ENCODE results near the gene CPNE6. TPM values are rescaled to one million over a fixed set of nuclear protein-coding genes. Genes with fewer than 3 reads are reported as not detected.

The CPNE6 gene
- polyA plus RNA-seq, 1 of the 3 experiments (the other 2 are of a cell fraction): not detected

GRCh38 chr14:24070285-24071143 lies 848 bp upstream of the CPNE6 start:
- Histone ChIP-seq H3K27me3 (ENCODE audit: insufficient read depth) (no peaks in the 10 kb centered on the region; the same call in 1 of the 2 replicates), H3K79me2 (ENCODE audit: insufficient read depth) (no peaks in the 10 kb centered on the region), H3F3A (replicated peaks; ENCODE audit: insufficient read depth) (no peaks in the 10 kb centered on the region), H4K20me1 (ENCODE audit: insufficient read depth) (no peaks in the 10 kb centered on the region), H2AFZ (ENCODE audit: low read depth) (no peak overlapping the region), H3K9me2 (no peaks in the 10 kb centered on the region), H3K4me1 (ENCODE audit: control insufficient read depth in 1 of 2, insufficient read depth in 2 of 2, low read depth in 1 of 2, low read length in 1 of 2) (no peaks in the 10 kb centered on the region; a peak in 1 of 4 replicates), H3K4me3 (ENCODE audit: low read depth in 2 of 2, low read length in 1 of 2) (no peak overlapping the region), H3K4me2 (no peak overlapping the region), H3K9ac (no peak overlapping the region), H3K36me3 (replicated peaks in 1 of 2; ENCODE audit: control insufficient read depth in 1 of 2, insufficient read depth in 2 of 2, low read length in 1 of 2) (no peaks in the 10 kb centered on the region), H3K9me3 (no peaks in the 10 kb centered on the region), H3K27ac (ENCODE audit: low read depth in 2 of 2, low read length in 1 of 2) (no peak overlapping the region)
- TF ChIP-seq GABPA (IDR thresholded peaks at IDR 0.05; ENCODE audit: low read depth) (no peak), SIN3A (IDR thresholded peaks at IDR 0.05; ENCODE audit: borderline replicate concordance, low read depth, low read length) (no peak), CHD2 (IDR thresholded peaks at IDR 0.05; ENCODE audit: low read length, partially characterized antibody) (no peak), EP300 (IDR thresholded peaks at IDR 0.05; ENCODE audit: borderline replicate concordance in 1 of 2, low read depth in 1 of 2, low read length in 1 of 2) (no peak), FOXJ3 (CRISPR knock-in tag; IDR thresholded peaks at IDR 0.05) (no peak), TEAD4 (IDR thresholded peaks at IDR 0.05; ENCODE audit: borderline replicate concordance, insufficient read depth) (no peak)
- ChIA-PET CTCF (interaction anchor here (0.9 to 42.8 kb wide), 5 partner anchors 10 to 90 kb away, joined by 3 to 1159 read pairs (median 18); partner anchors contain the start of genes IRF9 and PCK2), POLR2A (interaction anchor here (1.2 to 2.0 kb wide), 2 partner anchors 9 to 11 kb away, joined by 3 to 6 read pairs; no protein-coding TSS in a partner anchor)
- WGBS (ENCODE audit: low lambda C conversion rate): 77% methylated on average over 10 of the region's 10 CpGs
- DNase-seq: no peak

DNA sequence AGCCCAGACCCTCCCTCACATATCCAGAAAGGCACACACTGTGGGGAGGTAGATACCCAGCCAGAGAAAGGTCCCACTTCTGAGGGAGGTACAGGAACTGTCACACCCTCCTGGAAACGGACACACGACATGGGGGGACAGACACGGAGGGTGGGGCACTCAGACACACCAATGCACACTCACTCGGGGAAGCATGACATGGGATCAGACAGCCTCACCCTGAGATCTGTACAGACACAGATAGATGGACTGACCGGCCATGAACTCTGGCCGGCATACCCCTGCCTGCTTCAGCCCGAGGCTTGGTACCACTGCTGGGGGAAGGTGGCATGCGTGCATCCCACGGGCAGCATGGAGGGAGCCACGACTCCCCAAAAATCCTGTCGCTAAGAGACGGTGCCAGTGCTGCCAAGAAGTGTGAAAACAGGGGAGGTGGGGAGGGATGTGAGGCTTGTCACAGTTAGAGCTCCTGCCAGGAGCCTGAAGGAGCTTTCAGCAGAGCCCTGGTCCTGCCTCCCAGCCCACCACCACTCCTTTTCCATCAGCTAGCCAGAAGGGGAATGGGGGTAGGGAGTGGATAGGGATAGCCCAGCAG lies 571 bp downstream of the CPNE6 start:
- H3K9me3 ChIP-seq: no peaks in the 10 kb centered on the region
- H3K9me2 ChIP-seq: no peaks in the 10 kb centered on the region
- no peaks in the 10 kb centered on the region for H3K36me3 ChIP-seq (replicated peaks in 1 of 2; ENCODE audit: control insufficient read depth in 1 of 2, insufficient read depth in 2 of 2, low read length in 1 of 2)
- H3K27ac ChIP-seq (ENCODE audit: low read depth in 2 of 2, low read length in 1 of 2): no peak overlapping the region
- 48% methylated on average over 4 of the region's 12 CpGs for WGBS (ENCODE audit: low lambda C conversion rate)
- no peaks in the 10 kb centered on the region; a peak in 1 of 4 replicates for H3K4me1 ChIP-seq (ENCODE audit: control insufficient read depth in 1 of 2, insufficient read depth in 2 of 2, low read depth in 1 of 2, low read length in 1 of 2)
- H2AFZ ChIP-seq (ENCODE audit: low read depth): no peak overlapping the region
- POLR2A ChIA-PET: no interaction called here
- no peak overlapping the region for H3K4me2 ChIP-seq
- H3F3A ChIP-seq (replicated peaks; ENCODE audit: insufficient read depth): no peaks in the 10 kb centered on the region
- no peak for DNase-seq
- CTCF ChIA-PET: interaction anchor here (1.4 to 42.8 kb wide), 4 partner anchors 9 to 89 kb away, joined by 4 to 1159 read pairs (median 151); partner anchors contain the start of genes IRF9 and PCK2
- no peak overlapping the region for H3K4me3 ChIP-seq (ENCODE audit: low read depth in 2 of 2, low read length in 1 of 2)
- no peak overlapping the region for H3K9ac ChIP-seq
- TF ChIP-seq FOSL2 (IDR thresholded peaks at IDR 0.05; ENCODE audit: borderline replicate concordance, low read depth) (no peak), MEF2A (IDR thresholded peaks at IDR 0.05; ENCODE audit: borderline replicate concordance, low read depth) (no peak), JUND (IDR thresholded peaks at IDR 0.05) (no peak), NFIC (IDR thresholded peaks at IDR 0.05; ENCODE audit: borderline replicate concordance) (no peak), TAF1 (IDR thresholded peaks at IDR 0.05; ENCODE audit: borderline replicate concordance, low read depth, low read length) (no peak), MXI1 (IDR thresholded peaks at IDR 0.05; ENCODE audit: low read depth, low read length) (no peak), EP300 (IDR thresholded peaks at IDR 0.05; ENCODE audit: borderline replicate concordance in 1 of 2, low read depth in 1 of 2, low read length in 1 of 2) (no peak)
- TF ChIP-seq, protein P1, sequence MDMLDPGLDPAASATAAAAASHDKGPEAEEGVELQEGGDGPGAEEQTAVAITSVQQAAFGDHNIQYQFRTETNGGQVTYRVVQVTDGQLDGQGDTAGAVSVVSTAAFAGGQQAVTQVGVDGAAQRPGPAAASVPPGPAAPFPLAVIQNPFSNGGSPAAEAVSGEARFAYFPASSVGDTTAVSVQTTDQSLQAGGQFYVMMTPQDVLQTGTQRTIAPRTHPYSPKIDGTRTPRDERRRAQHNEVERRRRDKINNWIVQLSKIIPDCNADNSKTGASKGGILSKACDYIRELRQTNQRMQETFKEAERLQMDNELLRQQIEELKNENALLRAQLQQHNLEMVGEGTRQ (IDR thresholded peaks at IDR 0.05; ENCODE audit: borderline replicate concordance, low read depth, low read length): no peak
- no peaks in the 10 kb centered on the region; the same call in 1 of the 2 replicates for H3K27me3 ChIP-seq (ENCODE audit: insufficient read depth)
- no peaks in the 10 kb centered on the region for H4K20me1 ChIP-seq (ENCODE audit: insufficient read depth)
- H3K79me2 ChIP-seq (ENCODE audit: insufficient read depth): no peaks in the 10 kb centered on the region

All from SK-N-SH (cell line).